GM12878 (cell line): ENCODE results near the gene PALD1.

ENCODE experiments used
- CBX5 ChIP-seq: sonication (generic); IDR thresholded peaks from 2 replicates; pipeline ENCODE4 v1.6.1; 2016; ENCODE audit warnings: low read depth, moderate library complexity, mild to moderate bottlenecking, inconsistent platforms
- CTCF ChIP-seq, 3 experiments: IDR thresholded peaks in 2 of 3; conservative IDR thresholded peaks in 1 of 3; 2 replicates each; pipeline ENCODE4 v1.5.1; 2011; ENCODE audit warnings: low read depth in 3 of 3, low read length in 3 of 3, mild to moderate bottlenecking in 3 of 3, control low read depth in 2 of 3, moderate library complexity in 2 of 3, inconsistent platforms in 1 of 3, mixed read lengths in 1 of 3; ENCODE audit not compliant: control insufficient read depth in 2 of 3, insufficient read depth in 1 of 3; ENCODE audit errors: extremely low read depth in 1 of 3
- E2F4 ChIP-seq: IDR thresholded peaks from 2 replicates; pipeline ENCODE4 v1.6.1; 2012; ENCODE audit warnings: low read depth, low read length, improper control_type of control experiment
- ETV6 ChIP-seq, 2 experiments: fragments of 450-650 bp in 1 of 2; IDR thresholded peaks in 1 of 2; conservative IDR thresholded peaks in 1 of 2; 2 replicates each; pipeline ENCODE4 v1.6.1; 2014; ENCODE audit warnings: antibody characterized with exemption in 1 of 2, borderline replicate concordance in 1 of 2, low read depth in 1 of 2, mild to moderate bottlenecking in 1 of 2, moderate library complexity in 1 of 2
- NFIC ChIP-seq: IDR thresholded peaks from 2 replicates; pipeline ENCODE4 v1.6.1; 2012; ENCODE audit warnings: low read depth, mild to moderate bottlenecking, inconsistent platforms, low read length, moderate library complexity
- NKRF ChIP-seq: fragments of 450-650 bp; conservative IDR thresholded peaks from 2 replicates; pipeline ENCODE4 v1.6.1; 2017; ENCODE audit warnings: mild to moderate bottlenecking, moderate library complexity
- POLR2A ChIP-seq: IDR thresholded peaks from 2 replicates; pipeline ENCODE4 v1.6.1; 2011; ENCODE audit warnings: low read depth, mild to moderate bottlenecking, low read length
- POLR2AphosphoS5 ChIP-seq: IDR thresholded peaks from 2 replicates; pipeline ENCODE4 v1.6.1; 2011; ENCODE audit warnings: mild to moderate bottlenecking, low read length, inconsistent platforms
- SIN3A ChIP-seq: IDR thresholded peaks from 2 replicates; pipeline ENCODE4 v1.6.1; 2012; ENCODE audit warnings: low read depth, low read length, improper control_type of control experiment
- ZBTB33 ChIP-seq: fragments of 450-650 bp; IDR thresholded peaks from 2 replicates; pipeline ENCODE4 v1.6.1; 2017; ENCODE audit warnings: mild to moderate bottlenecking

GRCh38 chr10:70601746-70602145 lies 123.2 kb downstream of the PALD1 start:
- TF ChIP-seq POLR2AphosphoS5 (no peak), ETV6 (conservative IDR thresholded peaks at IDR 0.05 in 1 of 2, IDR thresholded peaks at IDR 0.05 in 1 of 2; ENCODE audit: borderline replicate concordance in 1 of 2, low read depth in 1 of 2) (no peak), POLR2A (no peak), NKRF (no peak), NFIC (no peak), CTCF (IDR thresholded peaks at IDR 0.05 in 2 of 3, conservative IDR thresholded peaks at IDR 0.05 in 1 of 3; ENCODE audit: control insufficient read depth in 2 of 3, extremely low read depth in 1 of 3, insufficient read depth in 1 of 3, low read depth in 3 of 3, low read length in 3 of 3) (no peak), E2F4 (no peak), ZBTB33 (no peak), CBX5 (no peak), SIN3A (no peak)
